HepG2 (cell line): ENCODE measurements around the gene GOLGA6C. TPM values are rescaled to one million over a fixed set of nuclear protein-coding genes. Genes with fewer than 3 reads are reported as not detected.

Source experiments
- ATAC-seq: fragments of 200-7000 bp; cut with Tn5 transposase; 3 replicates; pipeline ENCODE4 v1.9.1; 2020; ENCODE audit warnings: mild to moderate bottlenecking, moderate library complexity
- BruUV-seq: library from RNA; stranded (reverse); fragments of 400-500 nt; replicated peaks from 2 replicates; lab custom pipeline; 2021; lab: Mats Ljungman, UMichigan
- CTCF ChIA-PET: fragments of 300-600 bp; formaldehyde crosslinking; extraction: SDS; loops from one replicate; lab custom pipeline; 2021; ENCODE audit warnings: low total read pairs, inconsistent platforms, low intra/inter-chr PET ratio; lab: Yijun Ruan, JAX
- POLR2A ChIA-PET: fragments of 350-600 bp; sonication (Branson Sonifier 250); formaldehyde crosslinking; loops from one replicate; lab custom pipeline; 2020; ENCODE audit warnings: antibody characterized with exemption, inconsistent platforms; lab: Yijun Ruan, JAX
- DNase-seq: peaks from one replicate; pipeline ENCODE4 v3.0.0-alpha.2; 2015; ENCODE audit warnings: low spot score
- FAIRE-seq: peaks from 3 replicates; lab custom pipeline; 2011; peaks lifted over from hg19 to GRCh38; lab: Jason Lieb, UNC
- H2AFZ ChIP-seq: one replicate; pipeline ENCODE4 v1.6.1; 2011; ENCODE audit warnings: low read length, inconsistent platforms
- H3K27ac ChIP-seq: fragments of 300-600 bp; 3 replicates; pipeline ENCODE4 v1.8.0; 2011; ENCODE audit warnings: mixed run types, mild to moderate bottlenecking, mixed read lengths, low read length, inconsistent platforms; ENCODE audit not compliant: insufficient read depth; ENCODE audit errors: extremely low read length
- H3K27me3 ChIP-seq, 2 experiments: fragments of 200-600 bp in 1 of 2; 2 replicates in 1 of 2; 3 replicates in 1 of 2; pipeline versions ENCODE4 v1.6.0 to v1.8.0; 2011; ENCODE audit warnings: low read length in 2 of 2, mild to moderate bottlenecking in 2 of 2, moderate library complexity in 2 of 2, inconsistent platforms in 1 of 2; ENCODE audit not compliant: insufficient read depth in 2 of 2, control insufficient read depth in 1 of 2
- H3K36me3 ChIP-seq, 2 experiments: fragments of 200-600 bp in 1 of 2; replicated peaks in 1 of 2; 2 replicates in 1 of 2; 3 replicates in 1 of 2; pipeline versions ENCODE4 v1.5.1 to v1.8.0; 2011; ENCODE audit warnings: low read length in 2 of 2, inconsistent platforms in 1 of 2; ENCODE audit not compliant: insufficient read depth in 2 of 2, control insufficient read depth in 1 of 2
- H3K4me1 ChIP-seq: 2 replicates; pipeline ENCODE4 v1.5.1; 2012; ENCODE audit warnings: low read length, inconsistent platforms; ENCODE audit not compliant: insufficient read depth
- H3K4me2 ChIP-seq: 2 replicates; pipeline ENCODE4 v1.6.0; 2011; ENCODE audit warnings: low read depth, low read length, inconsistent platforms
- H3K4me3 ChIP-seq, 3 experiments: fragments of 200-600 bp in 1 of 3; sonication (generic), shearing (Covaris generic) in 1 of 3; replicated peaks in 1 of 3; 2 replicates each; pipeline ENCODE4 v1.5.1; 2011 to 2016; ENCODE audit warnings: low read length in 3 of 3, inconsistent platforms in 2 of 3, low read depth in 2 of 3, mild to moderate bottlenecking in 2 of 3, control low read depth in 1 of 3, mixed read lengths in 1 of 3; ENCODE audit not compliant: insufficient read depth in 1 of 3
- H3K79me2 ChIP-seq: one replicate; pipeline ENCODE4 v1.6.1; 2011; ENCODE audit warnings: low read length, inconsistent platforms; ENCODE audit not compliant: insufficient read depth
- H3K9ac ChIP-seq: 2 replicates; pipeline ENCODE4 v1.6.0; 2011; ENCODE audit warnings: mild to moderate bottlenecking, low read depth, low read length, inconsistent platforms; ENCODE audit not compliant: insufficient read depth
- H3K9me3 ChIP-seq: 2 replicates; pipeline ENCODE4 v1.5.1; 2012; ENCODE audit warnings: mild to moderate bottlenecking, low read length
- H4K20me1 ChIP-seq: 2 replicates; pipeline ENCODE4 v1.6.0; 2011; ENCODE audit warnings: inconsistent platforms, mild to moderate bottlenecking, low read length, moderate library complexity; ENCODE audit not compliant: insufficient read depth
- DNMT3B ChIP-seq: conservative IDR thresholded peaks from 2 replicates; pipeline ENCODE4 v1.6.1; 2016; ENCODE audit warnings: missing biosample characterization, control low read depth
- FOSL1 ChIP-seq: sonication (generic); formaldehyde crosslinking; IDR thresholded peaks from 2 replicates; pipeline ENCODE4 v1.9.0; 2021; ENCODE audit warnings: missing genetic modification reagents, borderline replicate concordance
- GATAD1 ChIP-seq: IDR thresholded peaks from 2 replicates; pipeline ENCODE4 v1.6.1; 2016; ENCODE audit warnings: missing genetic modification reagents, missing compliant biosample characterization
- HMGXB3 ChIP-seq: sonication (generic); formaldehyde crosslinking; IDR thresholded peaks from 2 replicates; pipeline ENCODE4 v1.4.0; 2020; ENCODE audit warnings: missing genetic modification reagents, borderline replicate concordance
- ISX ChIP-seq: sonication (generic); formaldehyde crosslinking; conservative IDR thresholded peaks from 2 replicates; pipeline ENCODE4 v1.5.0; 2020; ENCODE audit warnings: missing genetic modification reagents
- KAT2B ChIP-seq: fragments of 150-350 bp; IDR thresholded peaks from 2 replicates; pipeline ENCODE4 v1.6.1; 2014; ENCODE audit warnings: low read depth, low read length, borderline replicate concordance
- MIER3 ChIP-seq: IDR thresholded peaks from 2 replicates; pipeline ENCODE4 v1.6.1; 2016; ENCODE audit warnings: missing compliant biosample characterization, borderline replicate concordance
- NONO ChIP-seq, 2 experiments: fragments of 450-650 bp in 1 of 2; sonication (generic) in 1 of 2; formaldehyde crosslinking in 1 of 2; IDR thresholded peaks in 1 of 2; conservative IDR thresholded peaks in 1 of 2; 2 replicates each; pipeline versions ENCODE4 v1.6.1 to v1.8.0; 2017 to 2022; ENCODE audit warnings: mild to moderate bottlenecking in 1 of 2, missing genetic modification reagents in 1 of 2, moderate library complexity in 1 of 2
- NRL ChIP-seq: sonication (generic); formaldehyde crosslinking; IDR thresholded peaks from 2 replicates; pipeline ENCODE4 v1.5.0; 2020; ENCODE audit warnings: missing genetic modification reagents, mild to moderate bottlenecking, moderate library complexity, borderline replicate concordance
- TBX3 ChIP-seq: fragments of 450-650 bp; IDR thresholded peaks from 2 replicates; pipeline ENCODE4 v1.6.1; 2017; ENCODE audit warnings: antibody characterized with exemption, mild to moderate bottlenecking, inconsistent platforms, borderline replicate concordance
- YEATS4 ChIP-seq: sonication (generic); formaldehyde crosslinking; IDR thresholded peaks from 2 replicates; pipeline ENCODE4 v1.4.0; 2020; ENCODE audit warnings: missing genetic modification reagents, borderline replicate concordance
- ZNF333 ChIP-seq: sonication (generic); formaldehyde crosslinking; IDR thresholded peaks from 2 replicates; pipeline ENCODE4 v1.4.0; 2020; ENCODE audit warnings: mild to moderate bottlenecking, missing genetic modification reagents, borderline replicate concordance
- ZNF367 ChIP-seq: sonication (generic); formaldehyde crosslinking; IDR thresholded peaks from 2 replicates; pipeline ENCODE4 v1.4.0; 2020; ENCODE audit warnings: missing genetic modification reagents, borderline replicate concordance
- ZNF724P ChIP-seq: sonication (generic); formaldehyde crosslinking; IDR thresholded peaks from 2 replicates; pipeline ENCODE4 v1.8.0; 2022; ENCODE audit warnings: missing genetic modification reagents, borderline replicate concordance
- WGBS: methylation state at CpG from one replicate; pipeline ENCODE4 v1.1.6; 2017; ENCODE audit warnings: low lambda C conversion rate; 5-methylcytosine and 5-hydroxymethylcytosine counted together
- in situ Hi-C: cut with HindIII; loops from 2 replicates; pipeline ENCODE4 v1.10.0; 2017; ENCODE audit warnings: low pct_unique_long_range_greater_than_20kb; ENCODE audit not compliant: extremely low pct_ligation_motif_present
- intact Hi-C: fragments of 100-400 bp; cut with micrococcal nuclease; formaldehyde crosslinking; loops from one replicate; pipeline ENCODE4 v1.10.0; 2022; ENCODE audit not compliant: unreplicated experiment
- polyA plus RNA-seq, 8 experiments: library from polyadenylated mRNA; depleted of rRNA in 3 of 8; stranded (reverse) in 7 of 8; unstranded in 1 of 8; fragments of >200 nt; fragmentation: Illumina TruSeq in 4 of 8; extraction: Trizol in 4 of 8; gene quantifications; 2 replicates each; pipeline versions ENCODE4 v1.2.1 to v1.2.3, GENCODE V29; 2011 to 2016; ENCODE audit warnings: low read depth in 4 of 8, missing spikeins in 1 of 8, mixed read lengths in 1 of 8; ENCODE audit not compliant: insufficient read depth in 1 of 8
- total RNA-seq, 5 experiments: library from RNA; depleted of rRNA; stranded (reverse); fragments of >200 nt; fragmentation: Illumina TruSeq; extraction: Trizol; gene quantifications; 2 replicates each; pipeline ENCODE4 v1.2.3, GENCODE V29; 2016; ENCODE audit warnings: low read depth in 1 of 5
- TF ChIP-seq, protein P1 (sequence below): sonication (generic); formaldehyde crosslinking; IDR thresholded peaks from 2 replicates; pipeline ENCODE4 v1.4.0; 2020; ENCODE audit warnings: missing genetic modification reagents
- TF ChIP-seq, protein P2 (sequence below): sonication (generic); formaldehyde crosslinking; IDR thresholded peaks from 2 replicates; pipeline ENCODE4 v1.5.0; 2020; ENCODE audit warnings: missing genetic modification reagents

GOLGA6C gene
- total and polyA plus RNA-seq, 2 of the 13 experiments (the other 11 are each of a cell fraction or from before 2014, with no cell fraction given), result not detected

DNA sequence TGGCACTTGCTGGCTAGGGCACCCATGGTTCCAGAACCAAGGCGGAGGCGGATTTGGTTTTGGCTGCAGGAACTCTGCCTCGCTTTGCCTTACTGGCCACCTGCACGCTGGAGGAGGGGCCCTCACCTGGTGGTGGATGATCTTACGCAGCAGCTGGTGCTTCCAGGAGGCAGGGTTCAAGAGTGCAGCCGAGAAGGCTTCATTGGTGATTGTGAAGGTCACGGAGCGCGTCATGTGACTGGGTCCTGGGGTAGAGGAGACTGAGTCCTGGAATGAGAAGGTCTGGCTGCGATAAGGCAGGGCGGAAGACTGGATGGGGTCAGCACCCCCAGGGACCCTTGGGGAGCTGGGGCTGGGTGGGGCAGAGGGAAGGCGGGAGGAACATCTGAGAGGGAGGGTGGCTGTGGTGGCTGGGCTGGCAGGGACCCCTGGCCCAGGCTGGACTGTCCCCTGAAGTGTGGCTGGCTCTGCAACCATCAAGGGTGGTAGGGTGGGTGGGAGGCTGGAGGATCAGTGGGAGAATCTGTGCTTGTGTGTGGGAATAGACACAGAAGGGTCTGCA lies 25.8 kb upstream of the GOLGA6C start:
- in situ Hi-C loops (loop anchor here (25.0 kb wide), 1 partner anchor 530 kb away; no protein-coding TSS in a partner anchor), intact Hi-C loops (no loop called here)
- H3K4me2 ChIP-seq, result no peak overlapping the region
- DNase-seq (no peak), FAIRE-seq (no peak), ATAC-seq (no peak)
- no peaks in the 10 kb centered on the region for H4K20me1 ChIP-seq
- ChIA-PET CTCF (no interaction called here), POLR2A (no interaction called here)
- no peak overlapping the region for H3K4me3 ChIP-seq
- H3K27ac ChIP-seq, result no peak overlapping the region
- peaks cover 16% of the 10 kb centered on the region for H3K4me1 ChIP-seq
- no peak overlapping the region for H3K9ac ChIP-seq
- peaks cover 9 to 61% of the 10 kb centered on the region in 2 experiments; a peak in 3 of 5 replicates for H3K27me3 ChIP-seq
- WGBS, result 62% methylated on average over 11 of the region's 12 CpGs
- no peaks in the 10 kb centered on the region for H3K9me3 ChIP-seq
- no peak overlapping the region for H2AFZ ChIP-seq
- no peaks in the 10 kb centered on the region for H3K79me2 ChIP-seq
- H3K36me3 ChIP-seq, result no peaks in the 10 kb centered on the region
- TF ChIP-seq YEATS4 (no peak), HMGXB3 (CRISPR knock-in tag) (no peak), GATAD1 (CRISPR knock-in tag) (no peak), KAT2B (no peak), FOSL1 (CRISPR knock-in tag) (no peak), MIER3 (CRISPR knock-in tag) (no peak), DNMT3B (CRISPR knock-in tag) (no peak), ISX (CRISPR knock-in tag) (no peak), TBX3 (no peak), ZNF333 (CRISPR knock-in tag) (no peak), ZNF367 (CRISPR knock-in tag) (no peak), NONO (IDR thresholded peaks at IDR 0.05) (no peak), NONO (CRISPR knock-in tag; conservative IDR thresholded peaks at IDR 0.05) (no peak), NRL (CRISPR knock-in tag) (no peak), ZNF724P (CRISPR knock-in tag) (no peak)
- TF ChIP-seq, protein P1, sequence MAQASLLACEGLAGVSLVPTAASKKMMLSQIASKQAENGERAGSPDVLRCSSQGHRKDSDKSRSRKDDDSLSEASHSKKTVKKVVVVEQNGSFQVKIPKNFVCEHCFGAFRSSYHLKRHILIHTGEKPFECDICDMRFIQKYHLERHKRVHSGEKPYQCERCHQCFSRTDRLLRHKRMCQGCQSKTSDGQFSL (CRISPR knock-in tag), result no peak
- TF ChIP-seq, protein P2, sequence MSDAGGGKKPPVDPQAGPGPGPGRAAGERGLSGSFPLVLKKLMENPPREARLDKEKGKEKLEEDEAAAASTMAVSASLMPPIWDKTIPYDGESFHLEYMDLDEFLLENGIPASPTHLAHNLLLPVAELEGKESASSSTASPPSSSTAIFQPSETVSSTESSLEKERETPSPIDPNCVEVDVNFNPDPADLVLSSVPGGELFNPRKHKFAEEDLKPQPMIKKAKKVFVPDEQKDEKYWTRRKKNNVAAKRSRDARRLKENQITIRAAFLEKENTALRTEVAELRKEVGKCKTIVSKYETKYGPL (CRISPR knock-in tag), result no peak
- no TSS peak for BruUV-seq
